HG03280 (cell line): ENCODE data around the gene PSAPL1.

Experiments
- ATAC-seq: cut with Tn5 transposase; IDR thresholded peaks from one replicate; pipeline ENCODE4 v1.9.1; 2021; ENCODE audit warnings: mild to moderate bottlenecking, moderate library complexity; ENCODE audit not compliant: unreplicated experiment

Gene PSAPL1, protein sequence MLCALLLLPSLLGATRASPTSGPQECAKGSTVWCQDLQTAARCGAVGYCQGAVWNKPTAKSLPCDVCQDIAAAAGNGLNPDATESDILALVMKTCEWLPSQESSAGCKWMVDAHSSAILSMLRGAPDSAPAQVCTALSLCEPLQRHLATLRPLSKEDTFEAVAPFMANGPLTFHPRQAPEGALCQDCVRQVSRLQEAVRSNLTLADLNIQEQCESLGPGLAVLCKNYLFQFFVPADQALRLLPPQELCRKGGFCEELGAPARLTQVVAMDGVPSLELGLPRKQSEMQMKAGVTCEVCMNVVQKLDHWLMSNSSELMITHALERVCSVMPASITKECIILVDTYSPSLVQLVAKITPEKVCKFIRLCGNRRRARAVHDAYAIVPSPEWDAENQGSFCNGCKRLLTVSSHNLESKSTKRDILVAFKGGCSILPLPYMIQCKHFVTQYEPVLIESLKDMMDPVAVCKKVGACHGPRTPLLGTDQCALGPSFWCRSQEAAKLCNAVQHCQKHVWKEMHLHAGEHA

DNA sequence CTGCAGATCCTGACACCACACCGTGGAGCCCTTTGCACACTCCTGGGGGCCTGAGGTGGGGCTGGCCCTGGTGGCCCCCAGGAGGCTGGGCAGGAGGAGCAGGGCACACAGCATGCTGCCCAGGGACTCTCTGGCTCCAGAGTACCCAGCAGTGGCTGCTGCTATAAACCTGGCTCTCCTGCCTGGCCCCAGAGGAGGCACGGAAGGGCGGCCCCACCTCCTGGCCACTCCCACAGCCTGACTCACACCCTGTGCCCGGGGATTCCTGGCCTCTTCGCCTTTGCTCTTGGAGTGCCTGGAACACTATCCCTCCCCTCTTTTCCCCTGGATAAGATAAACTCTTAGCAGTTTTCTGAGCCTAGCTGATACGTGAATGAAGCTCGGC is at the start of gene PSAPL1:
Gene PSAPL1 (minus strand): TSS at position 165 of the 385 bp plus-strand sequence. CDS start 51 bp downstream, at position 114.
- ATAC-seq, result no peak

DNA sequence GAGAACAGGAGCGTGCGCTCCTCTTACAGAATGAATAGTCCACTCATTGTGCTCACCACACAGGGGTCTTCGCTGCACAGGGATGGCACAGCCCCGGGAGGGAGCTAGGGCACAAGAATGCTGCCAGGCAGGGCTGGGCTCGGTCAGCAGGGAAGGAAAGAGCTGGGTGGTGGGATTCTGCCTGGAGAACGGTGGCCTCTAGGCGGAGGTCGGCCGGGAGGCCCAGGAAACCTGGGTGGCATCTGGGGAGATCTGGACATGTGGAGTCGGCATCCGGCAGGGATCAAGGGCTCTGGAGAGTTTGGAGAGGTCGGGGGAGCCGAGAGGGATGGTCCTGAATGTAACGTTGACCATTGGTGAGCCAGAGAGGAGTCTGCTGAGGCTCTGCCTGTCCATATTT is 46.5 kb upstream of the PSAPL1 start:
- no peak for ATAC-seq

DNA sequence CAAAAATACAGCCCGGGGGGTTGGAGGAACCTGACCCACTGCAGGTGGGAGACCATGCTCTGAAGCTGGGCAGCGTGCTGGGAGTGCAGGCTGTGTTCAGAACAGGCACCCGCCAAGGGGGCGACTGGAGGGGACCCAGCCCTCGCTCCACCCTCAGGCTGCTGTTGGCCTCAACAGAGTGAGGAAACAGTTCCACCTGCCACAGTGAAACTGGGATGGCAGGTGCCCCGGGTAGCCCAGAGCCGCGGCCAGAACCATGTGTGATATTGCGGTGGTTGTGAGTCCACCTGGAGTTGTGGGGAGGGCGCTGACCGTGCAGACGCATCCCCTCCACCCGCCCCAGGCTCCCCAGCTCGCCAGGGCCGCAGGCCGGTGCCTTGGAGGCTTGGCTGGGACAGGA is 45.7 kb upstream of the PSAPL1 start:
- no peak for ATAC-seq

DNA sequence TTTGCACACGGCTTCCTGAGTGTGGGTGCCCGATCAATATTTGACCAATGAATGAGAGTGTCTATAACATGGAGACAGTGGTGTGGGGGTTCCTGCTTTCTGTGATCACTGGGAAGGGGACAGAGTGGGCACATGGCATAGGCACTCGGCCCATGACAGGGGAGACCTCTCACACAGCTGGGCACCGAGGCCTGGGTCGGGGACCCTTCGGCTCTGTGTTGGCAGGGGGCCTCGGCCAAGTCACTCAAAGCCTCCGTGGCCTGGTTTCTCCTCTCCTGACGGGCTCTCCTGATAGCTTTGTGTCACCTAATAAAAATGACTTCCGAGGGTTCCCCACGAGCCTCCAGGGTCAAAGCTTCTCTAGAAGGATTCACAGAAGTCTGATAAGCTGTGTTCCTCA is 43.9 kb upstream of the PSAPL1 start:
- no peak for ATAC-seq

DNA sequence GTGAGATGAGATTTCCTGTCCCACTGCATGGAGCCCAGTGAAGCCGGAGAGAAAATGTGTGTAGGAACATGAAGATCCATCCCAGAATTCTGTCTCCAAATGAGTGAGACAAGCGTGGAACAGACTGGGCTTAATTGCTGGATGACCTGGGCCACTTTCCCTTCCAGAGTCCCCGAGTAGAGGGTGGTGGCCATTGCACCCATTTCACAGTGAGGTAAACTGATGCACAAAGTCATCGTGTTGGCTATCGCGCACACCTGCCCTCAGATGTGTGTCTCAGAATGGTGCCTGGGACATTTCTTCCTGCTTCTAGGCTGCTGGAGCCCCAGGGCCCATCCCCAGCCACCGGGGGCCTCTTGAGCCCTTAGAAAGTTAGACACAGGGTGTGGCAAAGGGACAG is 43.0 kb upstream of the PSAPL1 start:
- no peak for ATAC-seq

DNA sequence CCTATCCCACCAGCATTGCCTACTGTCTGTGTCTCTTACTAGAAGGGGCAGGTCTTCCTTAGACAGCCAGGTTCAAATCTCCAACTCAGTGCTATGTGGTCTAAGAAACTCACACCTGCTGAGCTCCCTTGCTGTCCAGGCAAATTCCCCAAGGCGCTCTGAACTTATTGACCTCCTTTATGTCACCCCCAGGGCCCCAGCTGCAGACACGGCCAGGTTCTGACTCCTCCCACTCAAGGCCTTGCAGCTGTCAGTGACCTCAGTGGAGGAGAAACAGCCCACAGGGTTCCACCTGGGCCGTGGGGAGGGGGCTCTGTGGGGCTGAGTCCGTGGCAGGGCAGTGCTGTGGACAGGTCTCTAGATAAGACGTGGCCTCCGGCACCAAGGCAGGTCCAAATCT is 42.1 kb upstream of the PSAPL1 start:
- no peak for ATAC-seq

DNA sequence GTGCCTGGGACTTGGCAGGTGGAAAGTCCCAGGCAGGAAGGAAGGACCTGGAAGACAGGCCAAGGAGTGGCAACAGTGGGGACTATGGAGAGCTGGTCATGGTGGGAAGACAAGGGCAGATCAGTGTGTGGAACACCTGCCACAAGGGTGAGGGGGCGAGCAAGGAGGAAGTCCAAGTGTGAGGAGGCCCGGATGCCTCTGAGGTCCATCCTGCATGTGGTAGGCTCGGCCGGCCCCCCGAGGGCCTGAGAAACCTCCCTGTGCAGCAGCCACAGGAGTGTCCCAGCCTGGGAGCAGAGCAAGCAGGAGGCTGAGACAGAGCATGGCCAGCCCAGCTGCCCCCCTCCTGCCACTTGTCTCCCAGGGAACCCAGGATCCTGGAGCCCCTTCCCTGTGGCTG is 40.5 kb upstream of the PSAPL1 start:
- ATAC-seq, result no peak

DNA sequence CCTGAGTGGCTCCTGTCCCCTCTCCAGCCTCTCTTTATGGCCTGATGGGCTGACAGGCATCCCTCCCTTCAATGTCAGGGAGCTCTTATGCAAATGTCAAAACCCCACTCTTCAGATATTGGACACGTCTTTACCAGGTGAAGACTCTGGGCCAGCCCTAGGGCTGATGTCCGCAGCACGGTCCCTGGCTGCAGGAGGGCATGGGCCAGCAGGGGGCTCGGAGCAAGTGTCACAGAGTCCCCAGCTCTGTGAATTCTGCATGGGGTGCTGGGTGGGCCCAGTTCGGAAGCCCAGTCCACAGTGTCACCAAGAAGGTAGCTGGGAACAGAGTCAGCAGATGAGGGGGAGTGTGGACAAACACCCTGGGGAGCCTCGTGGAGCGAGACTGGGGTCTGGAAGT is 39.6 kb upstream of the PSAPL1 start:
- ATAC-seq, result no peak

DNA sequence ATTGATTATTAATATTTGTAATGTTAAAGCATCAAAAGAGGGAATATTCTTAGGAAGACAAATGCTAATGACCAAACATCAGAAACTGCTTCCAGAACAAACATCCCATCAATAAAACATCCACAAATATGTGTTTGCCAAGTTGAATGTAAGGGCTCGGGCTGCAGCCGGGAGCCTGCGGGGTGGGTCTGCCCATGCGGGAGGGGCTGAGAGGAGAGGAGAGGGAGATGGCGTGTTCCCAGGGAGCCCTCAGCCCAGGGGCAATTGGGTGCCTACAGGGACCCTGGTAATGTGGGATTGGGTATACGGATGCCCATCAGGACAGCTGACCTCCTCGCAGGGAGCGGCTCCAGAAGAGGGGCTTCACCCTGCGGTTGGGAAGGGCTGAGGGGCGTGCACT is 38.4 kb upstream of the PSAPL1 start:
- no peak for ATAC-seq

DNA sequence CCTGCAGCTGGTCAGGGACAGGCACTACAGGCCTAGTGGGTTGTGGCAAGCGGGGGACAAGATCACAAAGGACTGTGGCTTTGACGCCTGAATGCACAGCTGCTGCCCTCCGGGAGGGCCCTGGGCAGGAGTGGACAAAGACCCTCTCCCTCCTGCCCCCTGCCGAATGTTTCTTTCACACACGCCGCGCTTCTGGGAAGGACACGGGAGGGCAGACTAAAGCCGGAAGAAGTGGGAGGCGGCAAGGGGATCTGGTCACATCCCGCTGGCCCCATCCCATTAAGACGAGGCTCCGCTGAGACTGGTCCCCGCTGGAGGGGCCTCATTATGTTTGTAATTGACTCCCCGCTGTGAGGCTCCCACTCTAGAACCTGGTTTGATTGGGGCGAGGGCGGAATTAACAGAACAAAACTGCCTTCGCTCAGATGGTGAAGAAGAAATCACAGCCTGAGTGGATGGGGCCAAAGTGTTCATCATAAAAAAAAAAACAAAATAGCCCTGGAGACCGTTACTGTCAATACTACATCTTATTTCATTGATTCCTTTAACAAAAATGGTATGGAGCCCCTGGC is 37.8 kb upstream of the PSAPL1 start:
- ATAC-seq, result no peak

DNA sequence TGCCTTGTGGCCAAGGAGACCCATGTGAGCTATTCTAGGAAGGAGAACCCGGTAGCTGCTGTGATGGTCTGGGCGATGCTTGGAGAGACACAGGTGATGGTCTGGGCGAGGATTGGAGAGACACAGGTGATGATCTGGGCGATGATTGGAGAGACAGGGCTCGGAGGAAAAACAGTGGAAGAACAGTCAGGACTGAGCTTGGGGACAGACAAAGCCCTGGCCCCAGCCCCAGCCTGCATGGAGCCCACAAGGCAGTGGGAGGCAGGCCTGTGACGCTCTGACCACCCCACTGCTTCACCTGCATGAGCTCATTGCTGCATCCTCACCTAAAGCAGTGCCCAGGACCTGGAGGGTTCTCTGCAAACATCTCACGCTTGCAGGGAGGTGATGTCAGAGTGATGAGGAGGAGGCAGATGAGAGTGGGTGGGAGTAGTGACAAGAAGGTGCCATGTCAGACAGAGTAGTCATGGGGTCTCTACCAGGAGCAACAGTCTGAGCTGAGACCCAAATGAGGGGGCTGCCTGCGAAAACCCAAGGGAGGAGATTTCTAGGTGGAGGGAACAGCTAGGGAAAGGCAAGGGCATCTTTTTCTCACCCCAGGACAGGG is 35.9 kb upstream of the PSAPL1 start:
- no peak for ATAC-seq

DNA sequence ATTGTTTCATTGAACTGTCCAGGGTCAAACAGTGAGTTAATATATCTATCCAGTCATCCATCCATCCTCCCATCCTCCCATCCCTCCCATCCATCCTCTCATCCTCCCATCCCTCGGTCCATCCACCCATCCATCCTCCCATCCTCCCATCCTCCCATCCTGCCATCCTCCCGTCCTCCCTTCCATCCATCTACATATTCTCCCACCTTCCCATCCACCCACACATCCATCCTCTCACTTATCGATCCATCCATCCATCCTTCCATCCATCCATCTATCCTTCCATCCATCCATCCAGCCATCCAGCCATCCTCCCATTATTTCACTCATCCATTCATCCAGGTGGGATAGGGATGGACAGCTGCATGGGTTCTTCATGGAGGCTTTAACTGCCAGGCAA is 35.4 kb upstream of the PSAPL1 start:
- no peak for ATAC-seq

DNA sequence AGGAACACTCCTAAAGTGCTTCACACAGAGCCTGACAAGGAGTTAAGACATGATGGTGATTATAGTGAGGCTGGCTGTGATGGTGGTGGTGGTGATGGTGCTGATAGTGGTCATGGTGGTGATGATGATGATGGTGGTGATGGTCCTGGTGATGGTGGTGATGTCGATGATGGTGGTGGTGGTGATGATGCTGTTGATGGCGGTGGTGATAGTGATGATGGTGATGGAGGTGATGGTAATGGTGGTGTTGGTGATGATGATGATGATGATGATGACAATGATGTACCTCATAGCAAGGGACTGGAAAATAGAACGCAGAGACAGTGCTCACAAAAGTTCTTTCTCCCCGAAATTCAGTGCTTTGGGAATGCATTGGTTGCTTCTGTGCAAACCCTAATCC is 34.3 kb upstream of the PSAPL1 start:
- no peak for ATAC-seq

DNA sequence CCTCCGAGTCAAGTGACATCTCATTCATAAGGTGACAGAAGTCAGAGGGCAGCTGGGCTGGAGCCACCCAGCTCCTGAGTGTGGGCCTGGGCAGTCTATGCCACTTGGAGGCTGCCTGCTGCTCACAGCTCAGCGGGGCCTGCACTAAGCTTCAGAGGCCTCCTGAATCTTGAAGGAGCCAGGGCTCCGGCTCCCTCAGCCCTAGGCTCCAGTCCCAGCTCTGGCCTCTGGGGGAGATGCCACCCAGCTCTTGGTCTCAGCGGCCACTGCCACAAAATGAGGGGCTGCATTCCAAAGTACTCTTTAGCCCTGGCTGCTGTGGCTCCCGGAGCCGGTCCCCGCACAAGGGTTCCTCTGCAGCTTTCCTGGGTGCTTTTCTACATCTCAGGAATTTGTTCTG is 32.7 kb upstream of the PSAPL1 start:
- no peak for ATAC-seq

DNA sequence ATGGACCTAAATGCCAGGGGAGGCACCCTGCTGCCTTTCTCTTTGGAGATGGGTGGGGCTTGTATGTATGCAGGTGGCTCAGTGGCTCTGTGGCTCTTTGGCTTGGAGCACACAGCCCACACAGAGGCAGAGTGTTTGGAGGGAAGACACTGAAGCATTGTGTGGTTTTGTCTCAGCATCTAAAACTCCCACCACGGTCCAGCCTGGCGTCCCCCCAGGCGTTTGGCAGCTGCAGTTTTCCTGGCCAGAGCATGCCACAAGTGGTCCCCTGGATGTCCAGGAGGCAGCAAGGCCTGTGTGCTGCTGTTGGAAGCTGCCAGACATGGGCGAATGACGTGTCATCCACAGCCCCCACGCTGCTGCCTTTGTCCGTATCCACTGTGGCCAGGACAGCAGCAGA is 32.2 kb upstream of the PSAPL1 start:
- ATAC-seq, result no peak

DNA sequence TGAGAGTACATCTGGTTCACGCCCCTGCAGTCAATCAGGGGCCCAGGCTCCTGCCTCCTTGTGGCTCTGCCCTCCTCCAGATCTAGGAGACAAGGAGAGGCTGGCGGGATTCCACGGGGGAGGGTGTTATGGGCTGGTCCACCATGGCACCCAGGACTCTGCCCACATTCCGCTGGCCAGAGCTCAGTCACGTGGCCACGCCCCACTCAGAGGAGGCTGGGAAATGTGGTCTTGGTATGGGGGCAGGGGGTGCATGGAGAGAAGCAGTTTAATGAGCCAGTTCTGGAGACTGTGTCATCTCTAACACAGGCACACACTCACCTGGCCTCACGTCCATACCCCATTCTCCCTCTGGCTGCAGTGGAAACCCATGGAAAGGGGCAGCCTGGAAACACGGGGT is 31.5 kb upstream of the PSAPL1 start:
- ATAC-seq, result no peak

DNA sequence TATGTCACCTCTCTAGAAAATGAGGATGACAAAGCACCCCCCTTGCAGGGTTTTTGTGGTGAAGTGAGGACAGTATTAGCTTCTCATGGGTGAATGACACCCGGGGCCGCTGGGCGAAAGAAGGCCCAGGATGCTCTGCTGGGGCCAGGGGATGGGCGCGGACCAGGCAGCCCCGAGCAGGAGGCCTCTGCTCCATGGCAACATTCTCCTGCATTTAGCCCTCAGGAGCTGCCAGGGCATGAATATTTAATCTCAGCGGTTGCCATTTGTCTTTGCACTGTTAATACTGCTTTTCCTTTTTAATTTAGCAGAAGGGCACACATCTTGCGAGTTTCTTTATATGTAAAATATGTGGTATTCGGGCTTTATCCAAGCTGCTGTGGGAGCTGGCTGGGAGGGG is 30.3 kb upstream of the PSAPL1 start:
- ATAC-seq, result no peak

DNA sequence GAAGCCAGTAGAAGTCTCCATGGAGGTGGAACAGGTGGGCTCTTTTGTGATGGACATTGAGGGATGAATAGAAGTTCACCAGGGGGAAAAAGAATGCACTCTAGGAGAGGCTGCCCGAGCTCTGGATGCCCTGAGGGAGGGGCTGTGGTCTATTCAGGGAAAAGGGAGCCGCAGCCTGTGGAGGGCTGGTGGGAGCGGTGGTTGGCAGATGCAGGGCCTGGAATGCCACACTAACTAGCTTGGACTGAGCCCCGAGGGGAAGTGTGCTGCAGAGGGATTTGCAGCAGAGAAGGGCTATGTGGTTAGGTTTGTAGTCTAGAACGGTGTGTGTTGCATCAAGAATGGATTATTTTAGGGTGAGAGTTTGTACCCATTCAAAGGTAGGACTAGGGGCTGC is 29.5 kb upstream of the PSAPL1 start:
- no peak for ATAC-seq

DNA sequence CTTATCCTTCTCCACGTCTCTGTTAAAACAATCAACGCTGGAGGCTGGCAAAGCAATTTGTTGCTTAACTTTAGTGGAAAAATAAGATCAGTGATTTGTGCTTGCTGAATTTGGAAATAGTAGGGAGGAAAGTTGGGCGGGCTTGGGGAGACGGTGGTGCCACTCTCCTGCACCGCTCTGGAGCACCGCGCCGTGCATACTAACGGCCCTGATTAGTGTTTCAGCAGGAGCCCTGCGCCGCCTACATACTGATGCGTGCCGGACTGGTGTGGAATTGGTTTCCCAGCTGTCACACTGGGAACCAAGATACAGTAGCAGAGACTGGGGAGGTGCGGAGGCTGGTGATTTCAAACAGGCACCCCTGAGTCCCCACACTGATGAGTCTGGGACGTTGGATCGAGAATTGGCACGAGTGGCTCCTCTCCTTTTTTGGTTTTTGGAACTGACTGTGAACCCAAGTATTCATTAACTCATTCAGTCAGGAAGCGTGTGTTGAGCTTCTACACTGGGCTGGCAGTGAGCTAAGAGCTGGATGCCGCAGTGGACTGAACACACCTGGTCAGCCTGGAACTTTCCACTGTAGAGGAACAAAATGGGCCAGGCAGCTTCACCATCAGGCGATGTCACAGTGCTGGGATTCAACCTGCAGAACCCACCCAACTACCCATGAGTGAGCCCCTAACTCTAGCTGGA is 29.0 kb upstream of the PSAPL1 start:
- ATAC-seq, result no peak

DNA sequence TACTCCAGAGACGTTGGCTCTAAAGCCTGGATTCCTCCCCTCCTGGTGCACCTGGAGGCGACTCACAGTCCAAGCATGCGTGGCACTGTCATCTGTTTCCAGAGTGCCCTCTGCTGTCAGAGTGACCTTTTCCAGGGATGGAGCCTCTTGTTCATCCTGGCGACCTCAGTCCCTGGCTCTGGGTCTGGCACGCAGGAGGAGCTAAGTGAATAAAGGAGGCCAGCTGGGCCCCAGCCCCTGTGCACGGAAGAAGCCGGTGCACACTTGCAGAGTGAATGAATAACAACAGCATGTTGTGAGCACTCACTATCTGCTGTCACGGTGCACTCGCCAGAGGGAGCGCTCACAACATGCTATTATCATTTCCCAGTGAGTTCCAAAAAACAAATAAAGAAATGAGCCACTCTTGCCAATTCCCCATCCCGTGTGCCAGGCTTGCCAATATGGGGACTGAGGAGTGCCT is 27.8 kb upstream of the PSAPL1 start:
- no peak for ATAC-seq

DNA sequence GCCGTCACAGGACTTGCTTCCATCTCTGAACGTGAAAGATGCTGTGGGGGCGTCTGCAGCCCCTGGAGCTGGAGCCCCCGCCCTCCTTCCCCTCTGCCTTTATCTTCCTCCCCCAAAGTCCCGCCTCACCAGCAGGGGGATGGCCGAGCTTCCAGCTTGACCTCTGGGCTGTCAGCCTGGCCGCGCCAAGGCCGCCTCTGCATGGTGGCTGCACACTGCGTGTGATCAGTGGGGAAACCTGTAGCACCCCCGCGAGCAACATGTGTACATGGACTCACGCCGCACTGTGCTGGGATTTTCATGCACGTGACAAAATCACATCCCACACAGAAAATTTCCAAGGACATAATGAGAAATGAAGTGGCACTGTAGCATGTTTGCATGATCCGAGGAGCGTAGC is 26.5 kb upstream of the PSAPL1 start:
- no peak for ATAC-seq

DNA sequence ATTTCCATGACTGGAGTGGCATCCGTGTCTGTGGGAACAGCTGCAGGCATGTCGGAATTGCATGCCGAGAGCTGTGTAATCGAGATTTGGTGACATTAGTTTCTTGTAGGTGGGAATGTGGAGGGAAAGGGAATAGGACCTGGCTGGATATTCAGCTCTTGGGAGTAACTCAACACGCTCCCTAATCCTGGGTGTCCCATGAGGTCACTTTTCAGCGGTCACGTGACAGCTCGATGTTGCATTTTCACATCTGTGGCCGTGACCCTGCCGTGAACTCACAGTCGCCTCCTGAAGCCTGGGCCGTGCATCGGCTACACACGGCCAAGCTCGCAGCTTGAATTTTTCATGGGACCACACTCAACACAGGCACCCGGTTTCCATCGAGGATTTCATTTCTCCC is 25.8 kb upstream of the PSAPL1 start:
- no peak for ATAC-seq
